GM23248 (cell line): ENCODE results near the gene PDE1A.

ENCODE experiments used
- EZH2 ChIP-seq: fragments of 200-600 bp; sonication (generic); IDR thresholded peaks from 2 replicates; pipeline ENCODE4 v1.6.1; 2018; ENCODE audit warnings: antibody characterized with exemption, mild to moderate bottlenecking; ENCODE audit not compliant: insufficient read depth, poor library complexity, severe bottlenecking
- EZH2phosphoT487 ChIP-seq: fragments of 200-600 bp; sonication (generic); IDR thresholded peaks from 2 replicates; pipeline ENCODE4 v1.6.1; 2018; ENCODE audit warnings: antibody characterized with exemption, moderate library complexity, mild to moderate bottlenecking, low read depth; ENCODE audit not compliant: insufficient read depth

DNA sequence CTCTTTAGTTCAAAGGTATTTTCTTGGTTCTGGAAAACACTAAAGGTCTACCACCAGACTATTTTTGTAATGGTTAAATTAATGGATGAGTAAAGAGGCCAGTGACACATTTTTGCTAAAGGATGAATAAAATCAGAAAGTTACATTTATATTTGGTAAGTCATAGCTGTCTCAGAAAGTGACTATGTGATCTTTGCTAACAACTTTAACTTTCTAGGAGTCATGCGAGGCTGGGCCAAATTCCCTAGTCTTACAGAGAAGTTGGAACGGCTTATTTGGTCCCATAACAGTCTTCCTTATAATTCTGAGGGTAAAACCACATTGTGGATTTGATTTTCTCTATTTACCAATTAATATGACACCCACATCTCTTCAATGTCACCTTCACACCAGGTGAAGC is 198.1 kb downstream of the PDE1A start:
- no peak for TF ChIP-seq EZH2
- TF ChIP-seq EZH2phosphoT487: no peak
